A549 (cell line): ENCODE data around the gene NUAK2. TPM values are rescaled to one million over a fixed set of nuclear protein-coding genes. Genes with fewer than 3 reads are reported as not detected.
A peak's percentile ranks its signal among the peaks of the same experiment; 100 is the strongest.

ENCODE experiments used
- ATAC-seq, 2 experiments: fragments of 200-7000 bp in 1 of 2; fragments of >200 bp in 1 of 2; cut with Nextera tagmentation in 1 of 2; cut with Tn5 transposase in 1 of 2; 3 replicates each; pipeline versions ENCODE4 v1.8.0 to v1.9.1; 2018 to 2020; ENCODE audit warnings: mild to moderate bottlenecking in 1 of 2, moderate library complexity in 1 of 2
- CTCF ChIA-PET: fragments of 300-600 bp; sonication (Branson Sonifier 250); formaldehyde crosslinking; extraction: SDS; loops from one replicate; lab custom pipeline; 2021; ENCODE audit warnings: antibody characterized with exemption, inconsistent platforms; lab: Yijun Ruan, JAX
- POLR2A ChIA-PET: fragments of 350-600 bp; formaldehyde crosslinking; extraction: SDS; loops from one replicate; lab custom pipeline; 2021; ENCODE audit warnings: antibody characterized with exemption, inconsistent platforms; lab: Yijun Ruan, JAX
- DNase-seq, 2 experiments: peaks; one replicate each; pipeline versions ENCODE4 v3.0.0 to v3.0.0-alpha.2; 2011 to 2016; ENCODE audit warnings: low read depth in 1 of 2, low spot score in 1 of 2
- FAIRE-seq: peaks from 2 replicates; lab custom pipeline; 2011; peaks lifted over from hg19 to GRCh38; lab: Jason Lieb, UNC
- H3K27ac ChIP-seq, 2 experiments: fragments of >200 bp; sonication (Bioruptor Twin); formaldehyde crosslinking; 3 replicates each; pipeline ENCODE4 v1.5.1; 2016 to 2017
- H3K4me1 ChIP-seq: fragments of >200 bp; sonication (Bioruptor Twin); formaldehyde crosslinking; 3 replicates; pipeline ENCODE4 v1.6.1; 2016
- H3K4me2 ChIP-seq: fragments of >200 bp; sonication (Bioruptor Twin); formaldehyde crosslinking; 3 replicates; pipeline ENCODE4 v1.6.1; 2016
- H3K4me3 ChIP-seq: fragments of >200 bp; sonication (Bioruptor Twin); formaldehyde crosslinking; 3 replicates; pipeline ENCODE4 v1.5.1; 2016
- H3K9me3 ChIP-seq: fragments of >200 bp; sonication (Bioruptor Twin); formaldehyde crosslinking; 3 replicates; pipeline ENCODE4 v1.6.1; 2016
- CEBPB ChIP-seq, 2 experiments: fragments of >200 bp in 1 of 2; sonication (Bioruptor Twin) in 1 of 2; formaldehyde crosslinking in 1 of 2; IDR thresholded peaks; 2 replicates each; pipeline ENCODE4 v1.6.1; 2012 to 2016
- CTCF ChIP-seq: fragments of >200 bp; sonication (Bioruptor Twin); formaldehyde crosslinking; IDR thresholded peaks from 3 replicates; pipeline ENCODE4 v1.5.1; 2016
- EHF ChIP-seq: fragments of 250-450 bp; sonication (Bioruptor Pico); IDR thresholded peaks from 2 replicates; pipeline ENCODE4 v1.5.0; 2020; ENCODE audit warnings: mild to moderate bottlenecking
- EHMT2 ChIP-seq: fragments of 200-600 bp; sonication (generic); IDR thresholded peaks from 2 replicates; pipeline ENCODE4 v1.6.1; 2016; ENCODE audit warnings: antibody characterized with exemption, low read depth, mild to moderate bottlenecking, moderate library complexity
- EP300 ChIP-seq, 2 experiments: fragments of >200 bp; sonication (Bioruptor Twin); formaldehyde crosslinking; IDR thresholded peaks; 2 replicates in 1 of 2; 3 replicates in 1 of 2; pipeline ENCODE4 v1.6.1; 2016 to 2017
- FOSL2 ChIP-seq, 2 experiments: fragments of 450-650 bp in 1 of 2; fragments of >200 bp in 1 of 2; sonication (Bioruptor Twin) in 1 of 2; formaldehyde crosslinking; IDR thresholded peaks; 2 replicates each; pipeline versions ENCODE4 v1.5.0 to v1.6.1; 2016 to 2020; ENCODE audit warnings: mild to moderate bottlenecking in 1 of 2, moderate library complexity in 1 of 2
- GATA3 ChIP-seq: IDR thresholded peaks from 2 replicates; pipeline ENCODE4 v1.6.1; 2012; ENCODE audit warnings: borderline replicate concordance
- HES2 ChIP-seq: fragments of >200 bp; sonication (Bioruptor Twin); formaldehyde crosslinking; IDR thresholded peaks from 2 replicates; pipeline ENCODE4 v1.6.1; 2016
- HMGXB4 ChIP-seq: fragments of 250-450 bp; sonication (Bioruptor Pico); IDR thresholded peaks from 2 replicates; pipeline ENCODE4 v1.5.0; 2021; ENCODE audit warnings: mild to moderate bottlenecking, moderate library complexity, borderline replicate concordance
- HOXA7 ChIP-seq: fragments of 250-450 bp; sonication (Bioruptor Pico); IDR thresholded peaks from 2 replicates; pipeline ENCODE4 v1.5.0; 2020; ENCODE audit warnings: mild to moderate bottlenecking, moderate library complexity
- JUNB ChIP-seq: fragments of >200 bp; sonication (Bioruptor Twin); formaldehyde crosslinking; IDR thresholded peaks from 2 replicates; pipeline ENCODE4 v1.6.1; 2016
- MAFK ChIP-seq: fragments of 450-650 bp; IDR thresholded peaks from 2 replicates; pipeline ENCODE4 v1.6.1; 2014; ENCODE audit not compliant: partially characterized antibody
- NFE2L2 ChIP-seq: fragments of 150-350 bp; conservative IDR thresholded peaks from 2 replicates; pipeline ENCODE4 v1.6.1; 2014; ENCODE audit warnings: low read length
- RFX5 ChIP-seq: fragments of 450-650 bp; IDR thresholded peaks from 2 replicates; pipeline ENCODE4 v1.7.1; 2014; ENCODE audit warnings: antibody characterized with exemption, mild to moderate bottlenecking, moderate library complexity
- RNF2 ChIP-seq: fragments of 200-600 bp; sonication (generic); IDR thresholded peaks from 2 replicates; pipeline ENCODE4 v1.6.1; 2016; ENCODE audit warnings: low read depth, mild to moderate bottlenecking, antibody characterized with exemption, moderate library complexity, borderline replicate concordance
- SMC3 ChIP-seq: fragments of >200 bp; sonication (Bioruptor Twin); formaldehyde crosslinking; IDR thresholded peaks from 3 replicates; pipeline ENCODE4 v1.6.1; 2018; ENCODE audit warnings: inconsistent platforms
- SREBF2 ChIP-seq: fragments of 450-650 bp; IDR thresholded peaks from 2 replicates; pipeline ENCODE4 v1.6.1; 2014; ENCODE audit warnings: mild to moderate bottlenecking, moderate library complexity
- ZC3H11A ChIP-seq: fragments of 450-650 bp; IDR thresholded peaks from 2 replicates; pipeline ENCODE4 v1.6.1; 2014; ENCODE audit warnings: antibody characterized with exemption, mild to moderate bottlenecking
- ZSCAN20 ChIP-seq: fragments of 250-450 bp; sonication (Bioruptor Pico); IDR thresholded peaks from 2 replicates; pipeline ENCODE4 v1.8.0; 2022; ENCODE audit warnings: mild to moderate bottlenecking, moderate library complexity
- WGBS: methylation state at CpG from one replicate; pipeline ENCODE4 v1.1.6; 2017; ENCODE audit errors: missing lambda C conversion rate; 5-methylcytosine and 5-hydroxymethylcytosine counted together
- polyA plus RNA-seq, 4 experiments: library from polyadenylated mRNA; depleted of rRNA in 3 of 4; stranded (reverse); fragments of >200 nt; fragmentation: RNase III in 1 of 4; extraction: RNeasy Plus Mini Kit Qiagen cat#74134 plus additional on column Dnase treatment in 1 of 4; gene quantifications; 2 replicates in 3 of 4; 3 replicates in 1 of 4; pipeline ENCODE4 v1.2.3, GENCODE V29; 2011 to 2017

Gene NUAK2
- polyA plus RNA-seq, 2 of the 4 experiments (the other 2 are of a cell fraction) = 29.7 to 37.8 TPM

GRCh38 chr1:205271745-205272144, 49.8 kb downstream of the NUAK2 start:
- DNase-seq = no peak
- POLR2A ChIA-PET = interaction anchor here (0.7 to 1.8 kb wide), 2 partner anchors 49 to 50 kb away, joined by 3 to 5 read pairs; partner anchors contain the start of gene NUAK2
- Histone ChIP-seq H3K27ac (peak overlapping the region in 1 of 2 experiments; percentile 93; a peak in 4 of 6 replicates), H3K9me3 (no peaks in the 10 kb centered on the region), H3K4me1 (peaks cover 62% of the 10 kb centered on the region), H3K4me3 (no peak overlapping the region), H3K4me2 (no peak overlapping the region; the same call in 2 of the 3 replicates)
- no peak for TF ChIP-seq HMGXB4 (CRISPR knock-in tag)
- no peak for TF ChIP-seq ZC3H11A
- no peak for TF ChIP-seq SREBF2
- no peak for TF ChIP-seq EHMT2
- TF ChIP-seq HES2 = no peak
- no peak for TF ChIP-seq CEBPB (IDR thresholded peaks at IDR 0.05)
- TF ChIP-seq NFE2L2 = no peak
- no peak for TF ChIP-seq EHF (CRISPR knock-in tag)
- no peak for TF ChIP-seq EP300 (IDR thresholded peaks at IDR 0.05)
- TF ChIP-seq RNF2 = no peak
- TF ChIP-seq ZSCAN20 = no peak
- no peak for TF ChIP-seq JUNB
- TF ChIP-seq HOXA7 (CRISPR knock-in tag) = no peak
- no peak for TF ChIP-seq GATA3
- TF ChIP-seq FOSL2 (IDR thresholded peaks at IDR 0.05) = no peak
- TF ChIP-seq FOSL2 (CRISPR knock-in tag; IDR thresholded peaks at IDR 0.05) = no peak
- FAIRE-seq = no peak
- 94% methylated on average over 17 of the region's 18 CpGs for WGBS
- CTCF ChIA-PET = interaction anchor here (0.6 to 89.2 kb wide), 10 partner anchors 14 to 458 kb away, joined by 3 to 3627 read pairs (median 12); partner anchors contain the start of genes KLHDC8A, NUAK2 and TMCC2
- ATAC-seq = no peak

- CTCF ChIA-PET = interaction anchor here (0.8 to 89.2 kb wide), 10 partner anchors 15 to 258 kb away, joined by 3 to 3627 read pairs (median 10); partner anchors contain the start of genes KLHDC8A, NUAK2, RBBP5 and TMCC2
- H3K4me1 ChIP-seq = peaks cover 59% of the 10 kb centered on the region
- H3K9me3 ChIP-seq = no peaks in the 10 kb centered on the region
- FAIRE-seq = no peak
- POLR2A ChIA-PET = interaction anchor here (0.7 to 1.8 kb wide), 3 partner anchors 22 to 51 kb away, joined by 3 to 5 read pairs (median 3); partner anchors contain the start of gene NUAK2
- H3K4me3 ChIP-seq = no peak overlapping the region
- WGBS = 91% methylated on average over 8 of the region's 8 CpGs
- no peak for DNase-seq
- ATAC-seq = peak in 1 of 2 experiments; percentile 1; a peak in 2 of 6 replicates
- TF ChIP-seq CTCF (peak; percentile 29; the same call in 1 of the 3 replicates), JUNB (no peak), SMC3 (0 out of 3 replicates have a peak, but pooled peaks have one; percentile 8)
- TF ChIP-seq, all 56 proteins: peak for 2
- peak overlapping the region in 1 of 2 experiments; percentile 93; a peak in 3 of 6 replicates for H3K27ac ChIP-seq
- peak overlapping the region; percentile 31 for H3K4me2 ChIP-seq
These were observed 50.3 kb downstream of the NUAK2 start for GRCh38 chr1:205271277-205271676.

- H3K4me3 ChIP-seq = no peak overlapping the region
- H3K27ac ChIP-seq = peak overlapping the region in 1 of 2 experiments; percentile 93; a peak in 3 of 6 replicates
- no peaks in the 10 kb centered on the region for H3K9me3 ChIP-seq
- POLR2A ChIA-PET = interaction anchor here (0.7 to 1.8 kb wide), 3 partner anchors 23 to 51 kb away, joined by 3 to 5 read pairs (median 3); partner anchors contain the start of gene NUAK2
- H3K4me1 ChIP-seq = peaks cover 56% of the 10 kb centered on the region
- WGBS = 49% methylated on average over 8 of the region's 8 CpGs
- TF ChIP-seq JUNB = peak; percentile 51
- peak; percentile 33 for TF ChIP-seq MAFK
- no peak for TF ChIP-seq FOSL2 (IDR thresholded peaks at IDR 0.05)
- TF ChIP-seq FOSL2 (CRISPR knock-in tag; IDR thresholded peaks at IDR 0.05) = peak; percentile 73
- TF ChIP-seq RFX5 = no peak
- FAIRE-seq (peak; percentile 13), ATAC-seq (peak; percentile 9 to 21; a peak in 4 of 6 replicates), DNase-seq (peak in 1 of 2 experiments; percentile 57)
- H3K4me2 ChIP-seq = peak overlapping the region; percentile 31
- CTCF ChIA-PET = interaction anchor here (0.8 to 89.2 kb wide), 10 partner anchors 9 to 258 kb away, joined by 3 to 3627 read pairs (median 10); partner anchors contain the start of genes KLHDC8A, NUAK2, RBBP5 and TMCC2
These were observed 50.8 kb downstream of the NUAK2 start for GRCh38 chr1:205270764-205271163.
